Lung (tissue), 12 donors: Measurements from ENCODE around the gene ELP6. TPM values are rescaled to one million over a fixed set of nuclear protein-coding genes. Genes with fewer than 3 reads are reported as not detected.

Experiments used
- ATAC-seq: fragments of 200-7000 bp; cut with Tn5 transposase; one replicate; pipeline ENCODE4 v1.9.1; 2020; ENCODE audit warnings: moderate number of reproducible peaks; ENCODE audit not compliant: insufficient read depth, low FRiP score
- DNase-seq, 3 donors: peaks; one replicate each; pipeline ENCODE4 v3.0.0-alpha.2; 2013 to 2017
- H3K27ac ChIP-seq, 2 donors: one replicate each; pipeline ENCODE4 v1.5.1; 2013; ENCODE audit warnings: mild to moderate bottlenecking in 2 of 2, moderate library complexity in 2 of 2, control low read depth in 1 of 2, inconsistent platforms in 1 of 2, low read depth in 1 of 2, low read length in 1 of 2
- H3K27me3 ChIP-seq, 3 donors: one replicate each; pipeline ENCODE4 v1.5.1; 2013; ENCODE audit warnings: low read length in 2 of 3; ENCODE audit not compliant: control insufficient read depth in 3 of 3, insufficient read depth in 3 of 3
- H3K36me3 ChIP-seq, 4 donors: one replicate each; pipeline ENCODE4 v1.5.1; 2013; ENCODE audit warnings: low read length in 4 of 4, mild to moderate bottlenecking in 1 of 4, moderate library complexity in 1 of 4; ENCODE audit not compliant: control insufficient read depth in 4 of 4, insufficient read depth in 4 of 4
- H3K4me1 ChIP-seq, 5 donors: one replicate each; pipeline ENCODE4 v1.5.1; 2013; ENCODE audit warnings: low read length in 5 of 5, mild to moderate bottlenecking in 2 of 5, moderate library complexity in 1 of 5; ENCODE audit not compliant: control insufficient read depth in 5 of 5, insufficient read depth in 5 of 5
- H3K4me3 ChIP-seq: one replicate; pipeline ENCODE4 v1.5.1; 2013; ENCODE audit warnings: mild to moderate bottlenecking, control low read depth, moderate library complexity
- H3K9ac ChIP-seq, 2 donors: one replicate each; pipeline ENCODE4 v1.5.1; 2013; ENCODE audit warnings: low read length in 2 of 2, control low read depth in 1 of 2; ENCODE audit not compliant: insufficient read depth in 1 of 2
- H3K9me3 ChIP-seq, 4 donors: one replicate each; pipeline ENCODE4 v1.5.1; 2013; ENCODE audit warnings: low read length in 3 of 4, mild to moderate bottlenecking in 1 of 4, moderate library complexity in 1 of 4; ENCODE audit not compliant: control insufficient read depth in 4 of 4, insufficient read depth in 3 of 4
- whole genome bisulfite sequencing, 2 donors: extraction: QIAGEN DNeasy Blood & Tissue Kit; methylation state at CpG; one replicate each; pipeline ENCODE4 v1.1.7; 2013; 5-methylcytosine and 5-hydroxymethylcytosine counted together
- polyA plus RNA-seq, 2 donors: library from polyadenylated mRNA; stranded (reverse); fragments of 200-250 nt; gene quantifications; one replicate each; pipeline ENCODE4 v1.2.1, GENCODE V29; 2013
- total RNA-seq, 2 donors: library from RNA; depleted of rRNA in 1 of 2; stranded (reverse); fragments of >200 nt in 1 of 2; gene quantifications; one replicate each; pipeline ENCODE4 v1.2.1, GENCODE V29; 2014 to 2021
- TF ChIP-seq, protein P1 (sequence below): IDR thresholded peaks from 2 replicates; pipeline ENCODE4 v1.5.1; 2012; ENCODE audit warnings: mild to moderate bottlenecking; ENCODE audit errors: control extremely low read depth, extremely low read depth
- donor health status: control.
- donor health status: control.
- donor health status: Bipolar disorder and iron deficiency.
- donor health status: healthy.
- donor health status: DM: yes; HTN: yes; CAD: no.

Gene ELP6
- total and polyA plus RNA-seq, 4 donors = 25.4 to 31.3 (median 27.6) TPM

DNA sequence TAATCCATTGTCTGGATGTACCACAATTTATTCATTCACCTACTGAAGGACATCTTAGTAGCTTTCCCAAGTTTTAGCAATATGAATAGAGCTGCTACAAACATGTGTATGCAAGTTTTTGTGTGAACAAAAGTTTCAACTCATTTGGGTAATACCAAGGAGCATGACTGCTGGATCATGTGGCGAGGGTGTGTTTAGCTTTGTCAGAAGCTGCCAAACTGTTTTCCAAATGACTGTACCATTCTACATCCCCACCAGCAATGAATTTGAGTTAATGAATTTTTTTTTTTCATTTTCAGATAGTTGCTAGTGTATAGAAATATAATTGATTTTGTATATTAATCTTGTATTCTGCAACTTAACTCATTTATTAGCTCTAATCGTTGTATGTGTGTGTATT lies 20.0 kb upstream of the ELP6 start:
- H3K27ac ChIP-seq = no peak overlapping the region
- TF ChIP-seq, protein P1, sequence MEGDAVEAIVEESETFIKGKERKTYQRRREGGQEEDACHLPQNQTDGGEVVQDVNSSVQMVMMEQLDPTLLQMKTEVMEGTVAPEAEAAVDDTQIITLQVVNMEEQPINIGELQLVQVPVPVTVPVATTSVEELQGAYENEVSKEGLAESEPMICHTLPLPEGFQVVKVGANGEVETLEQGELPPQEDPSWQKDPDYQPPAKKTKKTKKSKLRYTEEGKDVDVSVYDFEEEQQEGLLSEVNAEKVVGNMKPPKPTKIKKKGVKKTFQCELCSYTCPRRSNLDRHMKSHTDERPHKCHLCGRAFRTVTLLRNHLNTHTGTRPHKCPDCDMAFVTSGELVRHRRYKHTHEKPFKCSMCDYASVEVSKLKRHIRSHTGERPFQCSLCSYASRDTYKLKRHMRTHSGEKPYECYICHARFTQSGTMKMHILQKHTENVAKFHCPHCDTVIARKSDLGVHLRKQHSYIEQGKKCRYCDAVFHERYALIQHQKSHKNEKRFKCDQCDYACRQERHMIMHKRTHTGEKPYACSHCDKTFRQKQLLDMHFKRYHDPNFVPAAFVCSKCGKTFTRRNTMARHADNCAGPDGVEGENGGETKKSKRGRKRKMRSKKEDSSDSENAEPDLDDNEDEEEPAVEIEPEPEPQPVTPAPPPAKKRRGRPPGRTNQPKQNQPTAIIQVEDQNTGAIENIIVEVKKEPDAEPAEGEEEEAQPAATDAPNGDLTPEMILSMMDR = no peak
- ATAC-seq = no peak
- no peak for DNase-seq
- H3K4me3 ChIP-seq = no peak overlapping the region
- no peaks in the 10 kb centered on the region for H3K36me3 ChIP-seq
- H3K4me1 ChIP-seq = no peaks in the 10 kb centered on the region
- no peaks in the 10 kb centered on the region for H3K9me3 ChIP-seq
- no peak overlapping the region for H3K9ac ChIP-seq
- WGBS, 2 donors = 89 to 91% methylated on average over 2 of the region's 2 CpGs
- no peaks in the 10 kb centered on the region for H3K27me3 ChIP-seq

DNA sequence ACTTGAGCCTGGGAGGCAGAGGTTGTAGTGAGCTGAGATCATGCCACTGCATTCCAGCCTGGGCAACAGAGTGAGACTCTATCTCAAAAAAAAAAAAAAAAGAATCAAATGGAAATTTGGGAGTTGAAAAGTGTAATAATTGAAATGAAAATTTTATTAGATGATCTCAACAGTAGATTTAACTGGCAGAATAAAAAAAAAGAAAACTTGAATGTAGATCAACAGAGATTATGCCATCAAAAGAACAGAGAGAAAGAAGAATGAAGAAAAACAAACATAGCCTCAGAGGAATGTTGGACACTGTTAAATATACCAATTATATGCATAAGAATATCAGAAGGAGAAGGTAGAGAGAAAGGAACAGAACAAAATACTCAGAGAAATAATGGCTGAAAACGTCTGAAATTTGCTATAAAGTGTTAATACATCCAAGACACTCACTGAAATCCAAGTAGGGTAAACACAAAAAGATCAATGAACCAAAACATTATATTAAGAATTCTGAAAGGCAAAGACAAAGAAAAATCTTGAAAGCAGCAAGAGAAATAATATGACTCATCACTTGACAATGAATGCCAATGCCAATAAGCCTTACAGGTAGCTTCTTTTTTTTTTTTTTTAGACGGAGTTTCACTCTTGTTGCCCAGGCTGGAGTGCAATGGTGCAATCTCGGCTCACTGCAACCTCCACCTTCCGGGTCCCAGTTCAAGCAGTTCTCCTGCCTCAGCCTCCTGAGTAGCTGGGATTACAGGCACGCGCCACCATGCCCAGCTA lies 14.6 kb upstream of the ELP6 start:
- DNase-seq = no peak
- Histone ChIP-seq H3K36me3 (no peaks in the 10 kb centered on the region), H3K4me3 (no peak overlapping the region), H3K9me3 (no peaks in the 10 kb centered on the region), H3K4me1 (no peaks in the 10 kb centered on the region), H3K9ac (no peak overlapping the region), H3K27ac (no peak overlapping the region), H3K27me3 (no peaks in the 10 kb centered on the region)
- TF ChIP-seq, protein P1 = no peak
- 80 to 91% methylated on average over 6 of the region's 6 CpGs for WGBS, 2 donors
- no peak for ATAC-seq

DNA sequence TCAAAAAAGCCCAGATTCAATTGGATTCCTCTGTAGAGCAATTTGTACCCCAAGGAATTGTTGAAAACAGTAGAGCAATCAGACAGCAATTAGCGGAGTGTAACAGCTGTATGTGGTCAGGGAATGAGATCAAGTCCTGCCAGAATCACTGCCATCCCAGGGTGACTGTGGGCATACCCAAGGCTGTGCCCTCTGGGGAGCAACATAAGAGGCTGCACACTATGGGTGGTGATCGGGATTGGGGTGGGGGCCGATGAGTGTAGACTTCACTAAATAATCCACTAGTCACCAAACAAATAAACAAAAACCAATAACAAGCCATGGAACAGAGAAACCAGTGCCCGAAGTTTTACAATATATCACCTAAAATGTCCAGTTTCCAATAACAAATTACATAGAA lies 12.1 kb upstream of the ELP6 start:
- no peaks in the 10 kb centered on the region for H3K36me3 ChIP-seq
- no peak overlapping the region for H3K4me3 ChIP-seq
- TF ChIP-seq, protein P1 = no peak
- H3K27ac ChIP-seq = no peak overlapping the region
- no peak for DNase-seq
- no peak for ATAC-seq
- WGBS, 2 donors = 91 to 92% methylated on average over 4 of the region's 4 CpGs
- H3K9ac ChIP-seq = no peak overlapping the region
- no peaks in the 10 kb centered on the region for H3K27me3 ChIP-seq
- no peaks in the 10 kb centered on the region for H3K4me1 ChIP-seq
- no peaks in the 10 kb centered on the region for H3K9me3 ChIP-seq
